GM21619 (cell line): Measurements from ENCODE around the gene BCL7A.

Experiments
- ATAC-seq: cut with Tn5 transposase; IDR thresholded peaks from one replicate; pipeline ENCODE4 v1.9.1; 2021; ENCODE audit not compliant: unreplicated experiment

BCL7A gene

DNA sequence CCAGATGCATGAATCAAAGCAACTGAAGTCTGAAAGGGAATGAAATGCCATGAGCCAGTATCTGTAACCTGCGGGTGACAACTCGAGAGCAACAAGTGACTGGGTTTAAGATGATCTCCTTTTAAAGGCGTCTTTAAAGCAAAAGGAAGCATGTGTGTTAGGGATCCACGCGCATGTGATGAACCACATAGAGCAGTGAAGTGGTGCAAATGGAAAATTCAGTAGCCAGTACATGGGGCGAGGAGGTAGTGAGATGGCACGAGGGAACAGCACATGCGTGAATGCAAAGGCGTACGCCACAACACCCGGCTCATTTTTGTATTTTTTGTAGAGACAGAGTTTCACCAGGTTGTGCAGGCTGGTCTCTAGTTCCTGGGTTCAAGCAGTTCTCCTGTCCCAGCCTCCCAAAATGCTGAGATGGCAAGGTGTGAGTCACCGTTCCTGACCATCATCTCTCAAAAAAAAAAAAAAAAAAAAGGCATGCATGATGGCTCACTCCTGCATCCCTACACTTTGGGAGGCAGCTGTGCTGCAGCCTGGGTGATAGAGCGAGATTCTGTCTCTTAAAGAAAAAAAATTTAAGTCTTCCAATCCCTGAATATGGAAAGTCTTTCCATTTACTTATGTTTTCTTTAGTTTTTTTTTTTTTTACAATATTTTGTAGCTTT lies 24.6 kb upstream of the BCL7A start:
- ATAC-seq: no peak

DNA sequence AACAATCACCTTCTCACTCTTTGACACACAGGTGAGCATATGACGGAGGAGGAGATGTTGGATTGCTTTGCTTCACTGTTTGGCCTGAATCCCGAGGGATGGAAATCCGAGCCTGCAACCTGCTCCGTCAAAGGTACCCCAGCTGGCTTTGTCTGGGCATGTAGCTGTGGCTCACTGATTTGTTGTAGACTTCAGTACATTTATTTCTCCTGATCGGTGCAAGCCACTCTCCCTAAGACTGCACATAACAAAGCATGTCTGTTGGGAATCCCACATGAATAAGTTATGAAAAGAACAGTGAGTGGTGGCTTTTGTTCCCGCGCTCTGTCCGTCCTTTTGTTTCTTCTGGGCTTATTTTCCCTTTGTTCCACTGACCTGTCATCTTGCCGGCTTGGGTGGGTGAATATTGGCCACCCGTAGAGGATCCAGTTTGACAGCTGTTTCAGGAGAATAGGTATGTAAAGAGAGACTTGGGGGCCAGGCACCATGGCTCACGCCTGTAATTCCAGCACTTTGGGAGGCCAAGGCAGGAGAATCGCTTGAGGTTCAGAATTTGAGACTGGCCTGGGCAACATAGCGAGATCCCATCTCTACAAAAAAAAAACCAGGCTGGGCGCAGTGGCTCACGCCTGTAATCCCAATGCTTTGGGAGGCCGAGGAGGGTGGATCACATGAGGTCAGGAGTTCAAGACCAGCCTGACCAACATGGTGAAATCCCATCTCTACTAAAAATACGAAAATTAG lies 20.0 kb upstream of the BCL7A start:
- no peak for ATAC-seq

DNA sequence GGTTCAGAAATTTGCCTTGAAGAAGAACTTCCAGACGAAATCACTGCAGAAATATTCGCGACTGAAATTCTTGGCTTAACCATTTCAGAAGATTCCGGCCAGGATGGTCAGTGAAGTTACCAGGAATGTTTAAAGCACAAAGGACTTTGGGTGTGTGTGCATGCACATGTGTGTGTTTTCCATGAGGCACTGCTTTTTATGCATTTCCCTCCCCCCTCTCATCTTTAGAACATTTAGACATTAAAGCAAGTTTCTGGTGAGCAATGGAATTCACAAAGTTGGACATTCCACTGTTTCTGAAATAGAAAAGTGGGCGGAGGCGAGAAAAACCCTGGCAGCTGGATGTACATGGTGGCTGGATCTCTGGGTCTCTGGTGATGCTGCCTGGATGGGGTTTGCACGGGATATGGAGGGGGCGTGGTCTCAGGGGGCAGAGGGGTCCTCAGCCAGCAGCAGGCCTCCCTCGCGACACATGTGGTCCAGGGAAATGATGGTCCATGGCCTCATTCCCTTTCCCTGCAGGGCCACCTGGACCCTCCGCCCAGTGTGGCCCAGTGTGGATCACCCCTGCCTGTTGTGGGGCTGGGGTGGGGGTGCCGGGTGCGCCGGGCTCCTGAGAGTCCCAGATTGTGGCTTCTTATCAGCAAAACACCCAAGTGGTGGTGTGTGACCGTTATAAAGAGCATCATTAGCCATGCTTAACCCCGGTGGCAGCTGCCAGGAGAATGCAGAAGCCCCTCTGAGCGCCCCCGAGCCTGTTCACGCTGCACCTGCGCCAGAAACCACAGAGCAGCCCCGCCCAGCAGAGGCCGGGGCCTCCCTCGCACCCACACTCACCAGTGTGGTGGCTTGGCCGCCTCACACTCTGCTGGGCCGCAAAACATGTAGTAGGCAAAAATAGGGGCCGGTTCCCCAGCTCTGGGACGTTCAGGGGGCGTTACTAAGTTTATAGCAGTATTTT lies 17.8 kb upstream of the BCL7A start:
- no peak for ATAC-seq

DNA sequence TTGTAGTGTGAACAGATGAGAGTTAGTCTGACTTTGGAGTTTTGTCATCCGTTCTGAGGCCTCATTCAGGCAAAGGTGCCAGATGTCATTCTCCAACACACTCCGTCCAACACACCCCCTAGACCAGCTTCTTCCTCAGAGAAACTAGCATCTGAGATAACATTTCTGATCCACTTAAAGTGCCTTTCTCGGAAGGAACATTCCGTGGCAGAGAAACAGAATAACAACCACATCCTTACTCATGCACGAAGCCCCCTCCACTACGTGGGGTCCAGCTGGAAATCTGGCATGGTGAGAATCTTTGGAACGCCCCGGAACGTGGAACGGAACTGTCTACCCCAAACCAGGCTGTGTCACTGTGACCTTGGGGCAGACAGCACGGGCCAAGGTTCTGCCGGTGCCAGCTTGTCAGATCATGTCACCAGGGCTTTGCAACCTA lies 17.0 kb upstream of the BCL7A start:
- no peak for ATAC-seq

- ATAC-seq: no peak
Observed at GRCh38 chr12:122005252-122005776, 16.4 kb upstream of the BCL7A start.

GRCh38 chr12:122006186-122006926 lies 15.3 kb upstream of the BCL7A start:
- ATAC-seq: no peak

- no peak for ATAC-seq
Observed at GRCh38 chr12:122009741-122010140, 11.9 kb upstream of the BCL7A start.

GRCh38 chr12:122012184-122012583 lies 9.5 kb upstream of the BCL7A start:
- no peak for ATAC-seq

DNA sequence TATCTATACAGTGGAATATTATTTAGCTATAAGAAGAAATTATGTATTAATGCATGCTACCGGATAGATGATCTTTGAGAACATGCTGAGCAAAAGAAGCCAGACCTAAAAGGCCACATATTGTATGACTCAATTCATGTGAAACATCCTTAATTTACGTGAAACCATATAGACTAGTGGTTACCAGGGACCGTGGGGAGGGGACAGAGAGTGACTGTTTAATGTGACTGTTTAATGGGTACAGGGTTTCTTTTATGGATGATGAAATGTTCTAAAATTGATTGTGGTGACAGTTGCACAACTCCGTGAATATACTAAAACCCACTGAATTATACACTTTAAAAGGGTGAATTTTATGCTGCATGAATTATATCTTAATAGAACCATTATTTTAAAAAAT lies 8.5 kb upstream of the BCL7A start:
- no peak for ATAC-seq

DNA sequence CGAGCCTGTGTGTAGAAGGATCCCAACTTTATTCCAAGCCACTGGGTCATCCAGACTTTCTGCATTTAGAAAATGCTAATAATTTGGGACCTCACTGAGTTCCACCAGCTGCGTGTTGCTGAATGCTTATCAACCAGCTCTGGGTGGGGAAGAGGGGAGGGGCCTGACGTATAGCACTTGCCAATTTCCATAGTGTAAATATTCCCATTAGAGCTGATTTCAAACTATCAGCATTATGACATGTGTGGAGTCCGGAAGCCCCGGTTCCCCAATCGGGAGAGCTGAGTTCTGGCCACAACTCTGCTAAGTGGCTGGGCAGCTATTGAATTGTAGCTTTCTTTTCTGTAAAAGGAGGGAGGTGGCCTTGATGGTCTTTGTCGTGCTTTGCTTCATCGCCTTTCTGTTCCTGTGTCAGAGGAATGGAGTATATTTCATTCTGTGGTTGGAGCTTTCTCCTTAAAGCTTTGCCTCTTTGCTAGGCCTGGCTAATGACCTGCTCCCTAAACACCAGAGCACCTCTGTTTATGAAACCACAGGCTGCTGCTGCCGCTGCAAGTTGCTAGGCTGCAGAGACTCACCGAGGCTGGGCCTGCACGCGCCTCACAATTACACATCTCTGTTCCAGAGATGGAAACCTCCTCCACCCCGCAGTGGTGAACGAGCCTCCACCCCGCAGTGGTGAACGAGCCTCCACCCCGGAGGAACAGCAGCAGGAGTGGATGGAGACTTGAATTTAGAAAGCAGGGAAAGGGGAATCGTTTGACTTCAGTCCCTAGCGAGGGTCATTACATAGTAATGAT lies 7.7 kb upstream of the BCL7A start:
- ATAC-seq: no peak

- ATAC-seq: no peak
Observed at GRCh38 chr12:122014781-122015180, 6.9 kb upstream of the BCL7A start.

DNA sequence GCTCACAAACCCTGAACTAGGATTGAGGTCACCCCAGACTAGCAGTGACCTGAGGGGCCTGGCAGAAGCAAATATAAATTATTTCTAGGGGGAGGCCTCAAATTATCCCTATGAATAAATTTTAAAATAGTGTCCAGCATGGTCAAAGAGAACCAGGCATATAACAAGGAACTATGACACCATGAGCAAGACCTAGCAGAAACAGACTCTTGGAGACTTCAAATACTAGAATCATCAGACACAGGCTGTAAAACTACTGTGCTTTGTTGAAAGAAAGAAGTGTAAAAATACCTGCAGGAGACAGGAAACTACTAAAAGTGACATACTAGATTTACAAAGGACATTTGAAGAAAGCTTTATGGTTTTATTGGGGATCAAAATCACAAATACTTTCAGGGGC lies 3.2 kb upstream of the BCL7A start:
- ATAC-seq: no peak

- ATAC-seq: no peak
Observed at GRCh38 chr12:122018937-122019336, 2.7 kb upstream of the BCL7A start.

DNA sequence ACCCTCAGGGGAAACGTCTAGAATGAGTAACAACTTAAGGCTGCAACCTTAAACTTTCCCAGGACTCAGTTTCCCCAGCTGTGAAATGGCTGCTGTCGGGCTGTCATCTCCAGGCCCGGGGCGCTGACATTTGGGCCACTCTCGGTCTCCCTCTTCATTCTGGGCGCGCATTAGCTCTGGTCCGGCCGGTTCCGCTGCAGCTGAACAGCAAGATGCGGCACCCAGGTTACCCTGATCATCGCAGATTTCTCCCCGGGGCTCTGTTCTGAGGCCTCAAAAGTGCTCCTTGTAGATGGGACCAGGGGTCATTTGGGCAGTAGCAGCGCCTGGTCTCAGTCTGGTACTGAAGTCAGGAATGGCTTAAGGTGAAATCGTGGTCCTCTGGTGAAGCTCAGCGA lies 890 bp upstream of the BCL7A start:
- ATAC-seq: no peak

GRCh38 chr12:122021193-122021821 lies 377 bp upstream of the BCL7A start:
- ATAC-seq: no peak

- ATAC-seq: no peak
Observed at GRCh38 chr12:122022393-122023338, 982 bp downstream of the BCL7A start.

DNA sequence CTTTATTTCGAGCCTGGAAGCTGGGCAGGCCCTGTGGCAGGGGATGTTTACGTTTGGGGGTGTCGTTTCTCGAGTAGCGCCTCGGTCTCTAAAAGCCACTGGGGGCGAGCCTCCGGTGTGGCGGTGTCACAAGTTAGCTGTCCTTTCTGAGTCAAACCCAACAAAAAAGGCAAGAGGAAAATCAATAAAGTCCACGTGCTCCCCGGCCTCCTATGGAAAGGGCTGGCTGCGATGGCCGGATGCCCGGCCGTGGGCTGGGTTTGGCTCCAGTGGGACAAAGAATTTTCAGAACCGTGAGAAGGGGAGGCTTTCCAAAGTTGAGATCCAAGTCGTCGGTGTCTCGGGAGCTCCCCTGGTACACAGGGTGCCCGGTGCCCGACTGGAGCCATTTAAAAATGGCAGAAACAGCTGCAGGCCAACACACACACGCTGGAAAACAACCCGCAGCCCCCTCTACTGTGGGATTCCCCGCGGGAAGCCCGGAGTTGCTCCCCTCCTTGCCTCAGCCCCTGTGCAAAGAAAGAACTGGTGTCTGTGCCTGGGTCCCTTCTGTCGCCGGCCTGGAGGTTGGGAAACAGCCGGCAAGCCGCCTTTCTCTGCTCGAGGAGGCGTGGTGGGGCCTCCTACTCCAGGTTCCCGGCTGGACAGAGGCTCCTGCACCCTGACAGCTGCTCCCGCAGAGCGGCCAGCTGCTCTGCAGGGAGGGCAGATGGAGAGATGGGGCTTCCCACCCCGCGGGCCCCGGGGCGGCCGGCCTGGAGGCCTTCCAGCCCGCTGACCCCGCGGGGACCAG lies 1.9 kb downstream of the BCL7A start:
- no peak for ATAC-seq
